Stimulated activated CD8-positive, alpha-beta memory T cell treated with anti-CD3 and anti-CD28 coated beads, Interleukin-15, amount 100 ng/mL, for 1 hour (primary cell): ENCODE data around the gene USP7.
"Not testable (repeated sequence)": the region's sequence is repeated elsewhere in the genome, so short reads cannot be mapped to it uniquely, and the experiment has no call there.

ENCODE experiments used
- DNase-seq: peaks from one replicate; pipeline ENCODE4 v3.0.0-alpha.2; 2020; ENCODE audit warnings: low read depth

The USP7 gene

DNA sequence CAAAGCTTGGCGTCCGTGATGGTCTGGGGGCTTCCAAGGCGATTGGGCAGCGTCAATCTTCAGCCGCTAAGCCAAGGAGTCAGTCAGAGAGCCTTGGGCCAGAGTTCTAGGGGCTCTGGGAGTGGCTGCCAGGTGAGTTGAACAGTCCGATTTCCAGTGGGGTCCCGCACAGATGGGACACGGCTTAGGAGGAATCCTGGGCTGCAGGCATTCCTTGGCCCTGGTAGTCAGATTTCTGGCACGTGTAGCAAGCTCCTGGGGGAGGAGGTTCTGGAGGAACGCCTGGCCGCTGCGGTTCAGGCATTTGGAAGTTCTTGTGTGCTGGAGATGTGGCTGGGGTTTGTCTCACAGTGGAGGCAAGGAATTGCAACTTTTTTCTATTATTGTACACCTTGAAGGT is 120.4 kb downstream of the USP7 start:
- not testable (repeated sequence) for DNase-seq
